ENCODE results near the gene NUP43.

- TF ChIP-seq JAZF1 (CRISPR knock-in tag; IDR thresholded peaks at IDR 0.05) (no peak), CTCF (IDR thresholded peaks at IDR 0.05) (no peak), GABPB1 (CRISPR knock-in tag; IDR thresholded peaks at IDR 0.05) (no peak), JUN (CRISPR knock-in tag; IDR thresholded peaks at IDR 0.05) (no peak), SP1 (CRISPR knock-in tag; conservative IDR thresholded peaks at IDR 0.05) (no peak), TEAD4 (CRISPR knock-in tag; IDR thresholded peaks at IDR 0.05) (no peak), USF2 (CRISPR knock-in tag; IDR thresholded peaks at IDR 0.05) (no peak), FOXJ3 (CRISPR knock-in tag; IDR thresholded peaks at IDR 0.05; ENCODE audit: borderline replicate concordance) (no peak)
- TF ChIP-seq, protein P1, sequence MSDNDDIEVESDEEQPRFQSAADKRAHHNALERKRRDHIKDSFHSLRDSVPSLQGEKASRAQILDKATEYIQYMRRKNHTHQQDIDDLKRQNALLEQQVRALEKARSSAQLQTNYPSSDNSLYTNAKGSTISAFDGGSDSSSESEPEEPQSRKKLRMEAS (CRISPR knock-in tag; IDR thresholded peaks at IDR 0.05) = no peak
- TF ChIP-seq, protein P2, sequence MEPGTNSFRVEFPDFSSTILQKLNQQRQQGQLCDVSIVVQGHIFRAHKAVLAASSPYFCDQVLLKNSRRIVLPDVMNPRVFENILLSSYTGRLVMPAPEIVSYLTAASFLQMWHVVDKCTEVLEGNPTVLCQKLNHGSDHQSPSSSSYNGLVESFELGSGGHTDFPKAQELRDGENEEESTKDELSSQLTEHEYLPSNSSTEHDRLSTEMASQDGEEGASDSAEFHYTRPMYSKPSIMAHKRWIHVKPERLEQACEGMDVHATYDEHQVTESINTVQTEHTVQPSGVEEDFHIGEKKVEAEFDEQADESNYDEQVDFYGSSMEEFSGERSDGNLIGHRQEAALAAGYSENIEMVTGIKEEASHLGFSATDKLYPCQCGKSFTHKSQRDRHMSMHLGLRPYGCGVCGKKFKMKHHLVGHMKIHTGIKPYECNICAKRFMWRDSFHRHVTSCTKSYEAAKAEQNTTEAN (CRISPR knock-in tag; IDR thresholded peaks at IDR 0.05) = no peak
- TF ChIP-seq, protein P3, sequence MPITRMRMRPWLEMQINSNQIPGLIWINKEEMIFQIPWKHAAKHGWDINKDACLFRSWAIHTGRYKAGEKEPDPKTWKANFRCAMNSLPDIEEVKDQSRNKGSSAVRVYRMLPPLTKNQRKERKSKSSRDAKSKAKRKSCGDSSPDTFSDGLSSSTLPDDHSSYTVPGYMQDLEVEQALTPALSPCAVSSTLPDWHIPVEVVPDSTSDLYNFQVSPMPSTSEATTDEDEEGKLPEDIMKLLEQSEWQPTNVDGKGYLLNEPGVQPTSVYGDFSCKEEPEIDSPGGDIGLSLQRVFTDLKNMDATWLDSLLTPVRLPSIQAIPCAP (CRISPR knock-in tag; IDR thresholded peaks at IDR 0.05) = no peak
Measured at GRCh38 chr6:149691201-149691600, 55.1 kb downstream of the NUP43 start.
